ENCODE results near the gene USP3. TPM values are rescaled to one million over a fixed set of nuclear protein-coding genes. Genes with fewer than 3 reads are reported as not detected.
A peak's percentile ranks its signal among the peaks of the same experiment; 100 is the strongest.

The USP3 gene
- total RNA-seq, 1 donor from 2014 or later: 16.2 TPM

- no peak for DNase-seq (ENCODE audit: low spot score)
- intact Hi-C loops (cut with DNase I): no loop called here
These were observed 56.5 kb downstream of the USP3 start for GRCh38 chr15:63560741-63561448.

GRCh38 chr15:63564093-63564492 is 59.7 kb downstream of the USP3 start:
- no peak for DNase-seq (ENCODE audit: low spot score)
- intact Hi-C loops (cut with DNase I): no loop called here

GRCh38 chr15:63565536-63566186 is 61.3 kb downstream of the USP3 start:
- intact Hi-C loops (cut with DNase I): no loop called here

DNA sequence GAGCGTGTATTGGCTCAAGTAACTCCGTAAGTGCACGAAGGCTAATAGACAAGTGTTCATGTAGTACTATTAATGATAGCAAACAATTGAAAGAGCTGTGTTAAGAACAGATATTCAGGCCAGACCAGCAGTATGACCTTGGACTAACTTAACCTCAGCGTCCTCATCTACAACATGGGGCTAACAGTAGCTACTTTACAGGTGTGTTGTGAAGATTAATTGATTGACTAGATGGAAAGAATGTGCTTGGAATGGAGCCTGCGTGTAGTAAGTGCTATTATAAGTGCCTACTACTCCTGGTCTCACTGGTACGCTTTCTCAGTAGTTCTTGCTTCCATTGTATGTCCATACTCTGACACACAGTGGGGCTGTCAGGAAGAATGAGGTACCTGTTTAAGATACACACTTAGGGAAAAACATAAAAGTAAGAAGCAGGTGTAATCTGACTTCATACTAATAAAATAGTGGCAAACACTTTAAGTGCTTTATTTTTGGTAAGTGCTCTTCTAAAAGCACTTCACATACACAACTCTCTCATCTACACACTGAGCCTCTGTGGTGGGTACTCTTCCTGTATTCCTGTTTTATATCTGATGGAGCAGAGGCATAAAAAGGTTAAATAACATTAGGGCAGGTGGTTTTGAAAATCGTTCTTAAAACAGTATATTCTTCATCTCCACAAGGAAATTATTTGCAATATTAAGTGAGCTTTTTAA is 68.5 kb downstream of the USP3 start:
- DNase-seq (ENCODE audit: low spot score): no peak
- intact Hi-C loops (cut with DNase I): no loop called here

More at GRCh38 chr15:63565536-63566186, 61.3 kb downstream of the USP3 start:
- no peak for DNase-seq (ENCODE audit: low spot score)

DNA sequence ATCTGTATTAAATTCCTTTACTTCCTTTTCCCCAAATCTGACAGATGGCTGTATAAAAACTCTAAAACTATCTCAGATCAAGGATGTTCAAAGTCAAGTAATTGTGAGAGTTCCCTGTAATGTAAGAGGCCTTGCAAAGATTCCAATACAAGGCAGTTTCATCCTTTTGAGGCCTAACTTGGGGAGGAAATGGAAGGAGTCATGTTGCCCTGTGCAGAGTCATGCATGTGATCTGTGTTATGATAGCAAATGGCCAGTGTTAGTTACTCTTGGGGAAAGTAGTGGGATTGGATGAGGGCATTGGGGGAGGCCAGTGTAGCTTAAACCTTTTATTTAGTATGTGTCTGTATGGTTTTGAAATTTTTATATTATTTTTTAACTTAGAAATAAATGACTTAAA is 69.1 kb downstream of the USP3 start:
- intact Hi-C loops (cut with DNase I): no loop called here
- no peak for DNase-seq (ENCODE audit: low spot score)

GRCh38 chr15:63575312-63575711 is 70.9 kb downstream of the USP3 start:
- intact Hi-C loops (cut with DNase I): no loop called here
- no peak for DNase-seq (ENCODE audit: low spot score)

GRCh38 chr15:63576441-63576840 is 72.0 kb downstream of the USP3 start:
- DNase-seq (ENCODE audit: low spot score): no peak
- intact Hi-C loops (cut with DNase I): no loop called here

GRCh38 chr15:63582179-63582578 is 77.8 kb downstream of the USP3 start:
- no peak for DNase-seq (ENCODE audit: low spot score)
- intact Hi-C loops (cut with DNase I): no loop called here

- intact Hi-C loops (cut with DNase I): no loop called here
- no peak for DNase-seq (ENCODE audit: low spot score)
These were observed 78.5 kb downstream of the USP3 start for GRCh38 chr15:63582718-63583426.

GRCh38 chr15:63586790-63587189 is 82.4 kb downstream of the USP3 start:
- no peak for DNase-seq (ENCODE audit: low spot score)
- intact Hi-C loops (cut with DNase I): no loop called here

DNA sequence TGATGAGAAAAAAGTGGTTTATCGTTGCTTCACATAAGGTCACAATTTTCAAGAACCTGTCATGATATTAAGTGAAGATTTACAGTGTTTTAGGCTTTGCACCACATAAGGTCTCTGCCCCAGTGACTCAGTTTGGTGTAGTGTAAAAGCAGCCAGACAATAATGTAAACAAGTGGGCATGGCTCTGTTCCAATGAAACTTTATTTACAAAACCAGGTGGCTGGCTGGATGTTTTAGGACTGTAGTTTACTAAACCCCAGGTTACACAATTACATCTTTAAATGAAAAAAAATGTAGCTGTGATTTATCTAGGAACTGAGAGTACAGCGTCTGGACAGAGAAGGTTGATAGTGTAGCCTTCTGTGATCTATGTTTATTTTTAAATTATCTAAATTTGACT is 83.1 kb downstream of the USP3 start:
- intact Hi-C loops (cut with DNase I): no loop called here
- no peak for DNase-seq (ENCODE audit: low spot score)

DNA sequence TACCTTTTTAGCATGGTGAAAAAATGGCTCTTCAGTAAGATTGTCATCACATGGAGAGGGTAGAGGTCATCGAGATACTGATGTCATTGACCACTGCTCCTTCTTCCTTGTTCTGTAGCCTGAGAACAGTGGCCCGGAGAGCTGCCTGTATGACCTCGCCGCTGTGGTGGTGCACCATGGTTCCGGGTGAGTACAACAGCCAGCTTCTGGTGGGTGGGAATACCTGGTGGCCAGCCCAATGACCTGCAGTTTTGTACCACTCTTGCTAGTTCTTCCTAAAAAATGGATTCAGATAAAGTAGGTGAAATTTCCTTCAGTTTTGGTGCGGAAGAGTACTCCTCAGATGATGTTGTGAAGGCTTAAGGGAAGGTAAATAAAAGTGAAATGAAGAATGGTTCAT is 84.4 kb downstream of the USP3 start:
- intact Hi-C loops (cut with DNase I): no loop called here
- no peak for DNase-seq (ENCODE audit: low spot score)

GRCh38 chr15:63593705-63594671 is 89.6 kb downstream of the USP3 start:
- DNase-seq (ENCODE audit: low spot score): no peak
- intact Hi-C loops (cut with DNase I): no loop called here

GRCh38 chr15:63595065-63595464 is 90.7 kb downstream of the USP3 start:
- intact Hi-C loops (cut with DNase I): no loop called here
- DNase-seq (ENCODE audit: low spot score): no peak

DNA sequence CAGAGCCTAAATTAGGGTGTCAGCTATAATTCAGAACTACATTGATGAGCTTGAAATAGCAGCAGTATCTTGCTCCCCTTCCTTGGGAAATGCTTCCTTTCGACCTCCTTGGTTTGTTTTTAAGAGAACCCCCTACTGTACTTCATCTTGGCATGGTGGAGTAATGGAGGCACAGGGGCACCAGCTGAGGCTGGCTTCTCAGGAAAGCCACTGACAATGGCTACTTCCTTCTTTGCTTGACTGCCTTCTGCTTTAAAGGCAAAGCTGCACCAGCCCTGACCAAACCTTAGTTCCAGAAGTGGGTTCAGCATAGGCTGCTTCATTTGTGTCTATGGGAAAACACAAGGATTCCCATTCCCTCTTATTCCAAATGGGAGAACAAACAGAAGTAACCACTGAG is 91.3 kb downstream of the USP3 start:
- intact Hi-C loops (cut with DNase I): loop anchor here (2.0 kb wide), 1 partner anchor 93 kb away; no protein-coding TSS in a partner anchor
- DNase-seq (ENCODE audit: low spot score): no peak

DNA sequence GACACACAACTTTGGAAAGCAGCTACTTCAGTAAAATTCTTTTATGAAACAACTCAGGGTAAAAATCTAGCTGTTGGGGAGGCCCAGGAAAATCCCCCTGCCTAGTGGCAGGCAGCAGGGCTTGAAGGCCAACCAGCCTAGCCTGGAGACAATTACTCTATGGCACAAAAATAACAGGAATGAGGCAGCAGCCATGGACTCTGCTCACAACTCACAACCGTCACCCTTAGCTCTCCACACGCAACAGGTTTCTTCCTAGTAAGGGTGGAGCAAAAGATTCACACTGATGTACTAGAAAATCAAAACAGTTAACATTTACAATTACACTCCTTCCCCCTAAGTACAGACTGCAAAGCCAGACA is 92.3 kb downstream of the USP3 start:
- intact Hi-C loops (cut with DNase I): loop anchor here (2.0 kb wide), 1 partner anchor 94 kb away; no protein-coding TSS in a partner anchor
- no peak for DNase-seq (ENCODE audit: low spot score)

- peak; percentile 82 for DNase-seq (ENCODE audit: low spot score)
- intact Hi-C loops (cut with DNase I): loop anchor here (2.0 kb wide), 1 partner anchor 94 kb away; no protein-coding TSS in a partner anchor
These were observed 92.8 kb downstream of the USP3 start, which contains the start of gene FBXL22 for GRCh38 chr15:63597038-63597790. FBXL22 (plus strand) TSS chr15:63597387; CDS start chr15:63597393, 6 bp downstream.

DNA sequence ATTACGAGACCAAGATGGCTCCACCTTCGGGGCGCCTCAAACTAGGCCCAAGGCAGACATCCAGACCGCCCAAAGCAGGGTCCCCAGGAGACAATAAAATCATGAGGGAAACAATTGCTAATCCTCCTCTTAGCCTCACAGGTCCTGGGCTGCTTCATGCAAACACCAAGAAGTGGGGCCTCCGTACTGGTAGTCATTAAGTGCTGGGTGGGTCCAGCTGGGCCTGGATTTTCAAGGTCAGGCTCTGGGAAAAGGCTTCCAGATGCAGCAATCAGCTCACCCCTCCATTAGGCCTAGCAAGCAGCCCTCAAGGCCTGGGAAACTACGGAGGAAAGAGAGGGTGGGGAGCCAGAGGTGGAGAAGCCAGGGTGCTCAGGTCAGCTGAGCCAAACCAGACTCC is 93.4 kb downstream of the USP3 start:
- intact Hi-C loops (cut with DNase I): loop anchor here (2.0 kb wide), 1 partner anchor 95 kb away; no protein-coding TSS in a partner anchor
- DNase-seq (ENCODE audit: low spot score): no peak
